Gastrocnemius medialis (tissue), 4 donors: Measurements from ENCODE around the gene CFDP1.

ENCODE experiments used
- CTCF ChIP-seq, 5 experiments: fragments of 450-650 bp in 3 of 5; fragments of 200-600 bp in 2 of 5; sonication (generic) in 2 of 5; IDR thresholded peaks in 4 of 5; conservative IDR thresholded peaks in 1 of 5; 1 replicate in 4 of 5; 2 replicates in 1 of 5; pipeline ENCODE4 v1.5.1; 2016 to 2019; ENCODE audit warnings: antibody characterized with exemption in 5 of 5, mild to moderate bottlenecking in 3 of 5, moderate library complexity in 3 of 5
- POLR2A ChIP-seq, 2 donors: fragments of 450-650 bp; IDR thresholded peaks; one replicate each; pipeline ENCODE4 v1.6.1; 2017; ENCODE audit warnings: antibody characterized with exemption in 2 of 2, mild to moderate bottlenecking in 2 of 2, moderate library complexity in 2 of 2

- TF ChIP-seq POLR2A (IDR thresholded peaks at IDR 0.05): no peak
- no peak for TF ChIP-seq CTCF (IDR thresholded peaks at IDR 0.05 in 4 of 5, conservative IDR thresholded peaks at IDR 0.05 in 1 of 5)
These were observed 44.6 kb upstream of the CFDP1 start for GRCh38 chr16:75477680-75478473.
